HG03039 (cell line): ENCODE data around the gene COL9A3.

ENCODE experiments used
- ATAC-seq: cut with Tn5 transposase; IDR thresholded peaks from one replicate; pipeline ENCODE4 v1.9.1; 2021; ENCODE audit warnings: mild to moderate bottlenecking, moderate library complexity; ENCODE audit not compliant: unreplicated experiment

Gene COL9A3

DNA sequence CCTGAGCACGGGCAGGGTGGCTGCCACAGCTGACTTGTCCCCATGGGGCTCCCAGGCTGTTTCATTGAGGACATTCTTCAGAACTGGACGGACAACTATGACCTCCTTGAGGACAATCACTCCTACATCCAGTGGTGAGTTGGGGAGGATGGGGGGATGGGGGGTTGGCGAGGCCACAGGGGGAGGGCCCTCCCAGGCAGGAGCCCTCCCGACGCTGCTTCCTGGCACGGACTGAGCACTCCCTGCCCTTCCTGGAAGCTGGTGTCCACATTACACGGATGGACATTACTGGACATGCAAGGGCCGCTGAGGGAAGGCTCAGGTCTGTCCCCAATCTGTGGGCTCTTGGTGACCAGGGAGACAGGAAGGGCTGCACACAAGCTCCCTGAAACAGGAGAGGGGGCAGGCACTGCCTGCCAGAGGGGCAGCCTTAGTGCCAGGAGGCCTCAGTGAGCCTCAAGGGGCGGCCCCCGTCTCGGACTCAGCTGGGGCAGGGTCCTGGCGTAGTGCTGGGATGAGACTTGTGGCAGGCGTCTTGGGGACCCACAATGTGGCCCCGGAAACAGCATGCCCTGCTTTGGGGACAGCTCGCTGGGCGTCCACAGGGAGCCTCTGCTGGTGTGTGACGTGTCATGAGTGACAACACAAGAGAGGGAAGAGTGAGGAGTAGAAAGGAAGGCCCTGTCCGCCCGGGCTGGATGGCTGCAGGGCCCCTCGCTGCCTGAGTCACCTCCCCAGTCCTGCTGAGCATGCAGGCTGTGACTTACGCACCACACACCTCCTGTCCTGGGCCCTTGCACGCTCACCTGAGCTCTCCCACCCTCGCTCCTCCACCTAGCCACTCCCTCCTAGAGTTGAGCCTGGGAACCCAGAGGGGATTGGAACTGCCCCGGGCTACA is 7.1 kb upstream of the COL9A3 start:
- no peak for ATAC-seq

DNA sequence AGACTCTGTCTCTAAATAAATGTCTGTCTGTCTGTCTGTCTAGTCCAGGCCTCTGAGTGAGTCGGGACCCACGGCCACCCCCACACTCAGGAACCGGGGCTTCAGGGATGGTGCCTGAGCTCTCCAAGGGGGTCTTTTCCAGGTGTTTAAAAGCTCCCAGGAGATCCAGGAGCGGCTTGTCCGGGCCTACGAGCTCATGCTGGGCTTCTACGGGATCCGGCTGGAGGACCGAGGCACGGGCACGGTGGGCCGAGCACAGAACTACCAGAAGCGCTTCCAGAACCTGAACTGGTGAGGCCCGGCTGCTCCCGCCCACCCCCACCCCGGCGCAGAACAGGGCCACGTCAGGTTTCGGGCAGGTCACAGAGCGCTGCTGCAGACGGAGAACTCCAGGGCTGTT is 5.5 kb upstream of the COL9A3 start:
- ATAC-seq: no peak

GRCh38 chr20:62811720-62812119 is 5.1 kb upstream of the COL9A3 start:
- no peak for ATAC-seq

DNA sequence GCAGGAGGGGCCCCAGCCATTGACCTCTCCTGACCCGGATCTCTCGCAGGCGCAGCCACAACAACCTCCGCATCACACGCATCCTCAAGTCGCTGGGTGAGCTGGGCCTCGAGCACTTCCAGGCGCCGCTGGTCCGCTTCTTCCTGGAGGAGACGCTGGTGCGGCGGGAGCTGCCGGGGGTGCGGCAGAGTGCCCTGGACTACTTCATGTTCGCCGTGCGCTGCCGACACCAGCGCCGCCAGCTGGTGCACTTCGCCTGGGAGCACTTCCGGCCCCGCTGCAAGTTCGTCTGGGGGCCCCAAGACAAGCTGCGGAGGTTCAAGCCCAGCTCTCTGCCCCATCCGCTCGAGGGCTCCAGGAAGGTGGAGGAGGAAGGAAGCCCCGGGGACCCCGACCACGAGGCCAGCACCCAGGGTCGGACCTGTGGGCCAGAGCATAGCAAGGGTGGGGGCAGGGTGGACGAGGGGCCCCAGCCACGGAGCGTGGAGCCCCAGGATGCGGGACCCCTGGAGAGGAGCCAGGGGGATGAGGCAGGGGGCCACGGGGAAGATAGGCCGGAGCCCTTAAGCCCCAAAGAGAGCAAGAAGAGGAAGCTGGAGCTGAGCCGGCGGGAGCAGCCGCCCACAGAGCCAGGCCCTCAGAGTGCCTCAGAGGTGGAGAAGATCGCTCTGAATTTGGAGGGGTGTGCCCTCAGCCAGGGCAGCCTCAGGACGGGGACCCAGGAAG is 4.5 kb upstream of the COL9A3 start:
- no peak for ATAC-seq

GRCh38 chr20:62812907-62813200 is 4.0 kb upstream of the COL9A3 start:
- no peak for ATAC-seq

GRCh38 chr20:62813588-62813987 is 3.3 kb upstream of the COL9A3 start:
- ATAC-seq: no peak

DNA sequence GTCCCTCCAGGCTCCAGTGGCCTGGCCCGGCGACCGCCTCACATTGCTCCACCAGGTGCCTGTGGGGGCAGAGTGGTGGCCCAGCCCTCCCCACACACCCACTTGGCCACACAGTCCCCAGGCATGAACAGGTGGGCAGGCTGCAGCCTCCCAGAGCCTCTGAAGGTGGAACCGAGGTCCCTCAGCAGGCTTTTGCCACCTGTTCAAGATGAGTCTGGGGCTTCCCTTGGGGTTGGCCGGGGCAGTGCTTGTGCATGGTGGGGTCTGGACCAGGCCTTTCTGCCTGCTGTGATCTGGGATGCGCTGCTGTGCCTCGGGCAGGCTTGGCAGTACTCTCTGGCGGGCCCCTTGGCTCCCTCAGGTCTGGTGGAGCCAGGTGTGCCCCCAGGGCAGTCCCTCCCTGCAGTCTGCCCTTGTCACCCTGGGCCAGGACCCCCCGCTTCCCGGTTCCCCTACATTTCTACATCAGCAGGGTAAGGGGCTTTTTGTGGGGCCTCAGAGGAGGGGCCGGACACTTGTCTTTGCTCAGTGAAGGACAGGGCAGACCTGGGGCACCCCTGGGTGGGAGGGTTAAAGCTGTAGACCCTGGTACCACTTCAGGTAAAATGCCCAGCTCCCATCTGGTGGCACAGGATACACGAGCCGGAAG is 2.7 kb upstream of the COL9A3 start:
- no peak for ATAC-seq

DNA sequence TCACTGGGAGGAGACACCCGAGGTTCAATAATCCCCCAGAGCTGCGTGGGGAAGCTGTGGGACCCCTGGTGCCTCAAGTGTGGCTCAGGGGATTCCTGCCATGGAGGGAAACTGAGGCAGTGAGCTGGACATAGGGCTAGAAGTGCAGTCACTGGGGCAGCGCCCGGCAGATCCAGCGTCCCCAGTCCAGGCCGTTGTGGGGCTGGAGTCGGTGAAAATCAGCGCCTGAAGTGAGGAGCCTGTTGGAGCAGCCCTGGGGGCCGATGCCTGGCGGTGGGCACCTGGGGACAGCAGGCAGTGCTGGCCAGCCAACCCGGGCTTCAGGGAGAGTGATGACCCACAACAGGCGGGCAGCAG is 2.2 kb upstream of the COL9A3 start:
- ATAC-seq: no peak

DNA sequence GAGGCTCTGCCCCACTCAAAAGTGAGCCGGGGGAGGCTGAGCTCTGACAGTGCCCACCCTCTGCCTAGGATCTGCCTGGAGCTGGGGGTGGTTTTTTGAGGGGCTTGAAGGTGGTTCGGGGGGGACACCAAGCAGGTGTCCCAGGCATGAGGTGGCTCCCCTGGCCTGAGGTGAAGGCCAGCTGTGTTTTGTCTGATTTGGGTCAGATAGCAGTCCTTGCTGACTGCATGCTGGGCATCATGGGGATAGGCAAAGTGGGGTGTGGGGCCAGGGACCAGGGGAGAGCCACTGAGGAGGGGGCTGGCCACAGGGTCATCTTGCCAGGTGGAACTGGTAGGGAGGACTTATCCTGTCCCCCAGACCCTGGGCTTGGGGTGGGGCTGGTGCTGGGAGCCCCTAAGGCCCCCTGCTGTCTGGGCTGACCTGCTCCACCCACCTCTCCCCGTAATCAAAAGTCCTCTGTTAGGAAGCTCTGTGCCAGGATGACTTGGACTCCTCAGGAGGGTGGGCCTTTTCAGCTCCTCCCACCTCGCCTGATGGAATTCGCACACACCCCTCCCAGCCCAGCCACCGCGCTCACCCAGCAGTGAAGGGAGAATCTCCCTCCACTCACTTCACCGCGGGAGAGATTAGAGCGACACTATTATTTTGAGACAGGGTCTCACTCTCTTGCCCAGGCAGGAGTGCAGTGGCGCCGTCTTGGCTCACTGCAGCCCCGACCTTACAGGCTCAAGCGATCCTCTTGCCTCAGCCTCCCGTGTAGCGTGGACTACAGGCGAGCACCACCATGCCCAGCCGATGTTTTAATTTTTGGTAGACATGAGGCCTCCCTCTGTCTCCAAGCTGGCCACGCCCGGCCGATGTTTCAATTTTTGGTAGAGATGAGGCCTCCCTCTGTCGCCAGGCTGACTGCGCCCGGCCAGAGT is 1.5 kb upstream of the COL9A3 start:
- no peak for ATAC-seq

- ATAC-seq: no peak
Observed at GRCh38 chr20:62816031-62816883, 593 bp upstream of the COL9A3 start.

GRCh38 chr20:62817975-62818591 is 1.2 kb downstream of the COL9A3 start:
- ATAC-seq: no peak

GRCh38 chr20:62818592-62819493 is 2.0 kb downstream of the COL9A3 start:
- ATAC-seq: no peak

DNA sequence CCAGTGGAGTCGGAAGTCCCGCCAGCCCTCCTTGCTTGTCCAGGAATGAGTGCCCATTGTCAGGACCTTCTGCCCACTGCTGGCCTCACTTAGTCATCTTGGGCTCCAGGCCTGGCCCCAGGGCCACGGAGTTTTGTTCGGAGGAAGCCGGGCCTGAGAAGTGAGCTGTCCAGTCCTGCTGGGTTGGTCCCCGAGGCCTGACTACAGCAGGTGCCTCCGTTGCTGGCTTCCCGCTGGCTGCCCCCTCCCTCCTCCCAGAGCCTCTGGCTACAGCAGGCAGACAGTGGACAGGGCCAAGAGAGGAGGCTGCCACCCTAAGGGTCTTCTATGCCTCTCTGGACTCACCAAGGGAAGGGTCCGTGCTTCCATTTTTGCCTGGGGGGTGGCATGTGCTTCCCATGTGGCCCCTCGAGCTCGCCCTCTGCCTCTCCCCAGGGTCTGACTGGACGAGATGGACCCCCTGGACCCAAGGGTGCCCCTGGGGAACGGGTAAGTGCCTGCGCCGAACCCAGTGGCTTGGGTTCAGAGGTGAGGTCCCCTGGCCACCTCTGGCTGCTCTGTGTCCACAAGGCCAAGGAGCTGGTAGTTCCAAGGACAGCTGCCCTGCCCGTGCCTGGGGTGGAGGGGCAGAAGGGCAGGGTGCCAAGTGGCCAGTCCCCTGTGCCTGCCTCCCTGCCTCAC is 2.8 kb downstream of the COL9A3 start:
- no peak for ATAC-seq

- ATAC-seq: no peak
Observed at GRCh38 chr20:62820208-62820961, 3.5 kb downstream of the COL9A3 start.

- no peak for ATAC-seq
Observed at GRCh38 chr20:62820962-62821725, 4.3 kb downstream of the COL9A3 start.

DNA sequence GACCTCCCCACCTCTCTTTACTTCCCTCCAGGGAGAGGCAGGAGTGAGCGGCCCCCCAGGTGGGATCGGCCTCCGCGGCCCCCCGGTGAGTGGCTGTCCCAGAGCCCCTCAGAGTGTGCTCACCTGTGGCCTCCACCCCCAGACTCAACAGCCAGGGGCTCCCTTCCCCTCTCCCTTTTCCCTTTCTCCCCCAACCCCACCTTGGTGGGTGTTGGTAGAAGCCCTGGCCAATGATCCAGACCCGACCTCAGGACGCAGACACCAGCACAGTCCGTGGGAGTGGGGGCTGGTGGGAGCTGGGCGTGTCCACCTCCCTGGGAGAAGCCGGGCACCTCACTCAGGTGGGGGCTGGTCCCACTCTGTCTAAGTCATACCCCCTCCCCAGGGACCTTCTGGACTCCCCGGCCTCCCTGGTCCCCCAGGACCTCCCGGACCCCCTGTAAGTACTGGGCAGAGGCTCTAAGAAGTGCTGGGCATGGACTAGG is 4.9 kb downstream of the COL9A3 start:
- no peak for ATAC-seq
